ENCODE data around the gene ACOXL. TPM values are rescaled to one million over a fixed set of nuclear protein-coding genes. Genes with fewer than 3 reads are reported as not detected.

The ACOXL gene
- total and polyA plus RNA-seq, 9 donors, result 0.17 to 0.31 (median 0.23) TPM; not detected in 4

- Histone ChIP-seq H3K36me3 (no peaks in the 10 kb centered on the region), H3K4me1 (ENCODE audit: insufficient read depth) (no peaks in the 10 kb centered on the region), H3K4me3 (no peak overlapping the region), H3K27me3 (no peaks in the 10 kb centered on the region), H3K9me3 (no peaks in the 10 kb centered on the region), H3K27ac (no peak overlapping the region)
- DNase-seq, result no peak
- intact Hi-C loops (cut with DNase I), result no loop called here
- TF ChIP-seq EP300 (IDR thresholded peaks at IDR 0.05) (no peak), POLR2A (IDR thresholded peaks at IDR 0.05) (no peak), CTCF (IDR thresholded peaks at IDR 0.05) (no peak)
- 79 to 87% (median 82%) methylated on average over 6 of the region's 6 CpGs for WGBS, 3 donors
Observed at GRCh38 chr2:110978148-110978547, 245.8 kb downstream of the ACOXL start.

- no peak overlapping the region for H3K4me3 ChIP-seq
- intact Hi-C loops (cut with DNase I), result no loop called here
- TF ChIP-seq CTCF (IDR thresholded peaks at IDR 0.05) (no peak), POLR2A (IDR thresholded peaks at IDR 0.05) (no peak), EP300 (IDR thresholded peaks at IDR 0.05) (no peak)
- no peaks in the 10 kb centered on the region for H3K9me3 ChIP-seq
- DNase-seq, result no peak
- H3K36me3 ChIP-seq, result no peaks in the 10 kb centered on the region
- no peak overlapping the region for H3K27ac ChIP-seq
- no peaks in the 10 kb centered on the region for H3K27me3 ChIP-seq
- 56 to 71% (median 61%) methylated on average over 12 of the region's 12 CpGs for WGBS, 3 donors
- no peaks in the 10 kb centered on the region for H3K4me1 ChIP-seq (ENCODE audit: insufficient read depth)
Observed at GRCh38 chr2:110978756-110979470, 246.5 kb downstream of the ACOXL start.

GRCh38 chr2:110979471-110980338 lies 247.3 kb downstream of the ACOXL start:
- Histone ChIP-seq H3K9me3 (no peaks in the 10 kb centered on the region), H3K27ac (no peak overlapping the region), H3K4me1 (ENCODE audit: insufficient read depth) (no peaks in the 10 kb centered on the region), H3K27me3 (no peaks in the 10 kb centered on the region), H3K36me3 (no peaks in the 10 kb centered on the region), H3K4me3 (no peak overlapping the region)
- intact Hi-C loops (cut with DNase I), result no loop called here
- 89 to 91% (median 90%) methylated on average over 10 of the region's 10 CpGs for WGBS, 3 donors
- DNase-seq, result no peak
- no peak for TF ChIP-seq EP300 (IDR thresholded peaks at IDR 0.05)

- Histone ChIP-seq H3K4me1 (ENCODE audit: insufficient read depth) (no peaks in the 10 kb centered on the region), H3K27ac (no peak overlapping the region), H3K36me3 (no peaks in the 10 kb centered on the region), H3K9me3 (no peaks in the 10 kb centered on the region), H3K27me3 (no peaks in the 10 kb centered on the region), H3K4me3 (no peak overlapping the region)
- no peak for TF ChIP-seq CTCF (IDR thresholded peaks at IDR 0.05)
- no peak for TF ChIP-seq POLR2A (IDR thresholded peaks at IDR 0.05)
- TF ChIP-seq EP300 (IDR thresholded peaks at IDR 0.05), result no peak
- no peak for DNase-seq
- 79 to 83% (median 82%) methylated on average over 14 of the region's 14 CpGs for WGBS, 3 donors
- intact Hi-C loops (cut with DNase I), result no loop called here
Observed at GRCh38 chr2:110980339-110981062, 248.1 kb downstream of the ACOXL start.

Measured in ovary (tissue), 9 donors.